Epithelial cell of proximal tubule (primary cell): ENCODE results near the gene NFRKB. TPM values are rescaled to one million over a fixed set of nuclear protein-coding genes. Genes with fewer than 3 reads are reported as not detected.

Experiments used
- DNase-seq: peaks from one replicate; pipeline ENCODE4 v3.0.0-alpha.2; 2011; ENCODE audit warnings: low read depth
- H3K4me3 ChIP-seq: 2 replicates; pipeline ENCODE4 v1.5.1; 2011; ENCODE audit warnings: low read depth, mild to moderate bottlenecking, low read length
- CTCF ChIP-seq: conservative IDR thresholded peaks from 2 replicates; pipeline ENCODE4 v1.5.1; 2012; ENCODE audit warnings: low read depth, mild to moderate bottlenecking, low read length
- total RNA-seq: library from RNA; depleted of rRNA; stranded (reverse); fragments of >200 nt; gene quantifications from 2 replicates; pipeline ENCODE4 v1.2.3, GENCODE V29; 2015

The NFRKB gene
- total RNA-seq, 1 donor from 2014 or later, result 13.5 TPM

DNA sequence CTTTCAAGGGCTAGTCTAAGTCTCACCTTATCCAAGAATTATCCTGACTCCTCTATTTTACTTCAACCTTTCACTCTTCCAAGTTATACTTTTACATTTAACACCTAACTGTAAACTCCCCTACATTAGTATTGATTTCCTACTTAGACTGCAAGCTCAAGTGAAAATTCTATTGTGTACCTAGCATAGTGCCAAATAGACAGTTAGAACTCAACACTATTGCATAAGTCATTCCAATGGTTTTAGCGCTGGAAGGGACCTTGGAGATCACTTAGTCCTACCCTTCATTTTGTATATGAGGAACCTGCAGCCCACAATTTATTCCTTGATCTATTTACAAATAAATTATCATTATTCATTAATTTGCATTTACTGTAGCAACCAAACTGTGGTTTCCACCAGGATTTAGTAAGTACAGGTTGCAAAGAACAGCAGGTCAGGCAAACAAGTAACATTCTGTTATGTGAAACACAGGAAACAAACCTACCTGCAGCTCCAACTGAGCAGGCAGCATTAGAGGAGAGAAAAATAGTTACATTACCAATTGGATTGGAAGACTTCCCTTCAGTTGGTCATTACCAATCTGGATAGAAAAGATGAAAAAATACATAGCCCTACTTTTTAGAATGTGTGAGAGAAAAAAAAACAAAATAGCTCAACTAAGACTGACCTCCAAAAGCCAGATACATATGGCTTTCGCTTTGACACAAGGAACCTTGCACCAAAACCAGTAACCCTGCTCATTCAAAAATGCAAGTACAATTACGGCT lies 33.7 kb upstream of the NFRKB start:
- no peak for DNase-seq
- no peak overlapping the region for H3K4me3 ChIP-seq
- no peak for TF ChIP-seq CTCF

DNA sequence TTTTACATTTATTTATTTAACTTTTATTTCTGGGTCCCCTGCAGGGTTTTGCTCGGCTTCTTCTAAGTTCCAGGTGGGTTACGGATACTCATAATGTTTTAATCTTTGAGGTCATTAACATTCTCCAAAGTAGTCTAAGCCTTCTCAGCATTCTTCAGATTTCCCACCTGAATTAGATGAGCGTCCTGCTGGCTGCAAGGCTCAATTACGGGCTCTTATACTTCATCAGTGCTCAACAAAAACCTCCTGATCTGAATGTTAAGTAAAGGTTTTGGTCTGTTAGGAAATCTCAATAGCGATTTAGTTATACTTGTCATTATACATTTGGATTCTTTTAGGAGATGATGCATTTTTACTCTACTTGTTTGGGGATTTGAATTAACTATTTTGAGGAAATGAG lies 27.3 kb upstream of the NFRKB start:
- no peak for TF ChIP-seq CTCF
- H3K4me3 ChIP-seq, result no peak overlapping the region
- no peak for DNase-seq

DNA sequence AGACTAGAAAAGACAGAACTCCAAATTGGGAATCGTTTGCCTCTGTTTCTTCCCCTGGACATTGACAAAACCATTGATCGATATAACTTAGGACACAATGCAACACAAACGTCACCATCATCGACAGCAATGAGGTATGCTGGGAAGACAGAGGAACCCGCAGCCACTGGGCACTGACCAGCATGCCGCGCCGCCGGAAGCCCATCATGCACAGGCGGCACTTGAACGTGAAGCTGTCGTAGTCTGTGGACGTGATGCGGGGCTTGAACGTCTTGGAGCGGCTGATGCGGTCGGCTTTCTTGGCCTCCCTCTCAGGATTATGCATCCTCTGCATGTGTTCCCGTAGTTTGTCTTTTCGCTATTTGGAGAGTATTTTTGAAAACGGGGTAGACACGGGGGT lies 23.0 kb upstream of the NFRKB start:
- TF ChIP-seq CTCF, result no peak
- H3K4me3 ChIP-seq, result no peak overlapping the region

GRCh38 chr11:129917231-129917630 lies 21.9 kb upstream of the NFRKB start:
- DNase-seq, result peak; percentile 54

More for the DNA sequence above, 23.0 kb upstream of the NFRKB start:
- DNase-seq, result no peak

GRCh38 chr11:129911298-129911697 lies 15.9 kb upstream of the NFRKB start:
- DNase-seq, result no peak
- no peak for TF ChIP-seq CTCF
- no peak overlapping the region for H3K4me3 ChIP-seq

More at GRCh38 chr11:129917231-129917630, 21.9 kb upstream of the NFRKB start:
- no peak overlapping the region for H3K4me3 ChIP-seq
- TF ChIP-seq CTCF, result no peak

DNA sequence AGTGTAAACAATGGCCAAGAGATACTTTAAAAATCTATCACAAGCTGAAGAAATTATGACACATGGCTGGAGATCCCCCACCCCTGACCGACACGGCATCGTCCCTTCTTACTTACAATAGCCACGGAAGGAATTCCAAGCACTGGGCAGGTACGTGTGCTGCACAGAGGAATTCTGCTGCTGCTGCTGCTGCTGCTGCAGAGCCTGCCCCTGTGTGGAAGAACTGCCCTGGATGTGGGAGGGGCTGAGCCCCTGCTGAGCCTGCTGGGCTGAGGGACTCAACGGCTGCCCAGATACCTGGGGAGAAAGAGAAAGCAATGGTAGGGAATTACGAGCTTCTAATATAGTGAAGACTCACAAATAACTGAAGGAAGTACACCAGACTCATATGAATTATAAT lies 15.0 kb upstream of the NFRKB start:
- no peak overlapping the region for H3K4me3 ChIP-seq
- no peak for DNase-seq
- no peak for TF ChIP-seq CTCF

DNA sequence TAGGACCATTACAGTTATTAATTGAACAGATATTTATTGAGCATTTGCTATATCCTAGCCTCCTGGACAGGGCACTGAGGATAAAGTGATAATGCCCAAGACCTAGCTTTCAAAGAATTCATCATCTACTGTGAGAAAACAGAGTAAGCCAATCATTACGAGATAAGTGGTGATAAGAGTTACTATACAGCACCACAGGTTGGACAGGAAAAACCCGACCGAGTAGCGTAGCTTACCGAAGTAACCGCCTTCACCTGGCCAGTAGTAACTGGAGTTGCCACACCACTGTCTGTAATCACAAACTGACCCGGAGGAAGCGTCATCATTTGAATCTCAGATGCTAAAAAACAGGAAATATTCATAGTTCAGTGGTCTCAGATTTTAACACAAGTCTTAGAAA lies 10.0 kb upstream of the NFRKB start:
- no peak for DNase-seq
- H3K4me3 ChIP-seq, result no peak overlapping the region
- TF ChIP-seq CTCF, result no peak
